Activated CD4-positive, alpha-beta T cell treated with anti-CD3 and anti-CD28 coated beads, Interleukin-2, amount 50 U/mL, for 1 hour (primary cell): ENCODE measurements around the gene DDIAS.
"Not testable (repeated sequence)": the region's sequence is repeated elsewhere in the genome, so short reads cannot be mapped to it uniquely, and the experiment has no call there.

Source experiments
- DNase-seq: peaks from one replicate; pipeline ENCODE4 v3.0.0-alpha.2; 2020

The DDIAS gene

DNA sequence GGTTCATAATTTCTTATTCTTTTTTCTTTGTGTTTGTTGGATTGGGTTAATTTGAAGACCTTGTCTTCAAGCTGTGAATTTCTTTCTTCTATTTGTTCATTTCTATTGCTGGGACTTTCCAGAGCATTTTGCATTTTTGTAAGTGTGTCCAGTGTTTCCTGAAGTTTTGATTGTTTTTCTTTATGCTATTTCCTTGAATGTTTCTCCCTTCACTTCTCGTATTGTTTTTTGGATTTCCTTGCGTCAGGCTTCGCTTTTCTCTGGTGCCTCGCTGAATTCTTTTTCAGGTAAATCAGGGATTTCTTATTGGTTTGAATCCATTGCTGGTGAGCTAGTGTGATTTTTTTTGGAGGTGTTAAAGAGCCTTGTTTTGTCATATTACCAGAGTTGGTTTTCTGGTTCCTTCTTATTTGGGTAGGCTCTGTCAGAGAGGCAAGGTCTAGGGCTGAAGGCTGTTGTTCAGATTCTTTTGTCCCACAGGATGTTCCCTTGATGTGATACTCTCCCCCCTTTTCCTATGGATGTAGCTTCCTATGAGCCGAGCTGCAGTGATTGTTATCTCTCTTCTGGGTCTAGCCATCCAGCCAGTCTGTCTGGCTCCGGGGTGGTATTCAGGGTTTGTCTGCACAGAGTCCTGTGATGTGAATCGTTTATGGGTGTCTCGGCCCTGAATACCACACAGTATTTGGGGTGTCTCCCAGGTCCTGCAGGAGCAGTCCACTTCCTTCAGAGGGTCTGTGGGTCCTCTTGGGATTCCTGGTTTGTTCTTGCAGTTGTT, 21.0 kb downstream of the DDIAS start:
- DNase-seq = not testable (repeated sequence)

DNA sequence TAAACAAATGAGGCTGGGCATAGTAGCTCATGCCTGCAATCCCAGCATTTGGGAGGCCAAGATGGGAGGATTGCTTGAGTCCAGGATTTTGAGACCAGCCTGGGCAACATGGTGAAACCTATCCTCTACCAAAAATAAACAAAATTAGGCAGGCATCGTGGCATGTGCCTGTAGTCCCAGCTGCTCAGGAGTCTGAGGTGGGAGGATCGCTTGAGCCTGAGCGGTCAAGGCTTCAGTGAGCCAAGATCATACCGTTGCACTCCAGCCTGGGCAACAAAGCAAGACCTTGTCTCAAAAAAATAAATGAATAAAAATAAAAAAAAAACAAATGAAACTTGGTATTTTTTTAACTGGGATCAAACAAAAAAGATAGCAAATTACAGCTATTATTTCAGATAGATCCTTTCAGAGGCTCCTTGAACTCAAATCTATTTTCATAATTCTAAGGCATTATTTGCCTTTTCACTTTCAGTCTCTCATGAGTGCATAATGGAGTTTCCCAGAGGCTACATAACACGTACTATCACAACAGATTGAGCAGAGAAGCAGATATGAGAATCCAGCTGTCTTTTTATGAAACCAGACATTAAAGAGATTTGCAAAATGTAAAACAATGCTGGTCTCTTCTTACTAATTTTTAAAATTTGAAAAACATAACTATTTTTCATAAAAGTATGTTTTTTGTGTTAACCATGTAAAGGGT, 23.1 kb downstream of the DDIAS start:
- no peak for DNase-seq

DNA sequence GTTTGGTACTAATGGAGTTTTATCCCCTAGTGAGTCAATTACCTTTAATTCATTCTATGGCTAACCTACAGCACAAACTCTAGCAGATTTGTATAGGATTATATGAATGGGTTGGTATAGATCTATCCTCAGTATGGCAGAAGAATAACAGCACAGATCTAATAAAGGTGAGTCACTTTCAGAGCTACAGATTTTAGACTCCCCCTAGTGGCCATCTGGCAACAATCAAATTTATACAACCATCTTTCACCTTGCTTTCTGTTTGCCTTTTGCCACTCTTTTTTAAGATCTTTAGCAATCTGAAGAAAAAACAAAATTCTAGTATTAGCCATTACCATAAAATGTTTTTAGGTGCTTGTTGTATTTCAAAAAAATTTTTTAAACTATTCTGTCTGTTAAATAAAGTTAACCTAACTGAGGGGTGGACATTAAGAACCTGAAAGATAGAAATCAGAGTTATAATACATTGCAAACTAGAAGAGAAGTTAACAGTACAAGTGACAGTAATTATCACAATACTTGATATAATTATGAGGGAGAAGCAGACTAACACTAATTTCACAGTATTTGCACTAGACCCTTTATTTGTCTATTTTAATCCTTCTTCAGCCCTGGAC, 25.8 kb downstream of the DDIAS start:
- peak; percentile 6 for DNase-seq

DNA sequence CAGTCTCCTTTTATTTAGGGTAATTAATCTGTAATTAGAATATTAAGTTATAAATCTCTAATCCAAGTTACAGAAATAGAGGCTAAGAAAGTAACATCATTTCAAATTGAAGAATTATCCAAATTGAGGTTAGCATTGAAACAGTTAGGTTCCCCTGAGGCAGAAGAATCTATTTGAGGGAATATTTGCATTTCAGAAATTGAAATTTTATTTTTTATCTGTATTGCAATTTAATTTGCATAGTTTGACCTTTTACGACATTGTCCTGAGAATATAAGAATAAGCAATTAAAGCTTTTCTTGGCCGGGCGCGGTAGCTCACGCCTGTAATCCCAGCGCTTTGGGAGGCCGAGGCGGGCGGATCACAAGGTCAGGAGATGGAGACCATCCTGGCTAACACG, 27.6 kb downstream of the DDIAS start:
- no peak for DNase-seq

DNA sequence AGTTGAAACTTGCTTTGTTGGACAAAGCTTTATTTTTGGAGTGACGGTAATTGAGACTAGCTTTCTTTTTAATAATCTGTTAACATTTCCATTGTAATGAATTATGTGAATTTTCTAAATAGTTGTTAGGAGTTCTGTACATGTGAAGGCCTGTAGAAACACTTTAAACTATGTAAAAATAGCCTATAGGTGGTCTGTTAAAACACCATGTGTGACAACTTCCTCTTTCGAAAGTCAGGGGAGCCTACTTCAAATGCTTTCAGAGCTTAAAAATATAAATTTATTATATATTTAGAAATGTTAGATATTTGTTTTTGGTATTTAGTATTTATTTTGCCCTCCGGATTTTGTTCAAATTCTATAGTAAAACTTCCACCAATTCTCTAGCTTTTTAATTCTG, 28.7 kb downstream of the DDIAS start:
- DNase-seq = no peak

DNA sequence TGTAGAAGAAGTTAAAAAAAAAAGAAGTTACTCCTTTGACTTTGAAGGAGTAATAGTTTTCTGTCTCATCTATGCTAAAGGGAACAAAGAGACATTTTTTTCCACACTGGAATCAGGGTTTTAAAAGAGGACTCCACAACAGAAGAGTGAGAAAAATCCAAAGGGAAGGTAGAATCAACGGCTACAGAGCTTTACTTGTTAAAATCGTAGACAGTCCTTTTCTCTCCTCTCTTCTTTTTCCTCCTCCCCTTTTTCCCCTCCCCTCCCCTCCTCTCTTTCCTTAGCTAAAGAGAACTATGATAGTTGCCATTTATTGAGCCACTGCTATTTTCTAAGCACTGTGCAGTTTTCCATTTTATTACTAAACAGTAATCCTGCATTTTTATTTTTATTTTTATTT, 29.2 kb downstream of the DDIAS start:
- no peak for DNase-seq

DNA sequence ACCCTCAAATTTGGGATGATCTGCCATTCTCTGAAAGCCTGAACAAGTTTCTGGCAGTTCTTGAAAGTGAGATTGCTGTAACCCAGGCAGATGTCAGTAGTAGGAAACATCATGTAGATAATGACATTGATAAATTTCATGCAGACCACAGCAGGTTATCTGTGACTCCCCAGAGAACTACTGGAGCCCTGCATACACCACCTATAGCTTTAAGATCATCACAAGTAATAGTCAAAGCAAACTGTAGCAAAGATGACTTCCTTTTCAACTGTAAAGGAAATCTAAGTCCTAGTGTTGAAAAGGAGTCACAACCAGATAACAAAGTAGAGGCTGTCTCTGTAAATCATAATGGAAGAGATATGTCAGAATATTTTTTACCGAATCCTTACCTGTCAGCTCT, 31.0 kb downstream of the DDIAS start:
- no peak for DNase-seq

DNA sequence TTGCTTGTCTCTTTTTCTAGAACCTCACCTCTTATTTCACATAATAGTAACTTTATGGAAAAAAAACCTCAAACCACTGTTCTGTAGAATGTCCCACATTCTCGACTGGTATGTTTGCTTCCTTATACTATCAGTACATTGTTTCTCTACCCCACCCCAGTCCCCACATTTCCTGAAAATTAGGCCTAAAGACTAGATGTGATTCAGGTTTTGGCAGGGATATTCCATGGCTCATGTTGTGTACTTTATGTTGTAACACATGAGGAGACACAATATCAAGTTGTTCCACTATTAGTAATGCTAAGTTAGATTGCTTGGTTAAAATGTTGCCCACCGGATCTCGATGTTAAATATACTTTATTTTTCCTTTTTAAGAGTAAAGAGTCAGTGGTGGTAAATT, 34.7 kb downstream of the DDIAS start:
- no peak for DNase-seq

DNA sequence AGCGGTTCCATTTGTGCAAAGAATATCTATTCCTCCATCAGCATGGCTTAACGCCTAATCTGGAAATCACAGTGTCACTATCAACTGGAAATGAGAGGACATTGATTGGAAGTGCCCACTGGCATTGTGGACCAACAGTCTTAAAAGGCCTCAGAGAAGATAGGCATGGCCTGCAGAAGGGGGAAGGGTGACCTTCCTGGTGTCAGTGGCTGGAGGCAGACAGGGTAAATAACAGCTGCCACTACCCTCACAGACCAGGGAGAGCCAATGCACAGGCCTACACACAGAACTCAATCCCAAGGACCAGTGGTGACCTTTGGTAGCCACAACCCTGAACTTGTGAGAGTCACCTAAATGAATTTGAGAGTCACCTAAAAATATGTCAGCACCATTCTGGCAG, 36.0 kb downstream of the DDIAS start:
- no peak for DNase-seq

DNA sequence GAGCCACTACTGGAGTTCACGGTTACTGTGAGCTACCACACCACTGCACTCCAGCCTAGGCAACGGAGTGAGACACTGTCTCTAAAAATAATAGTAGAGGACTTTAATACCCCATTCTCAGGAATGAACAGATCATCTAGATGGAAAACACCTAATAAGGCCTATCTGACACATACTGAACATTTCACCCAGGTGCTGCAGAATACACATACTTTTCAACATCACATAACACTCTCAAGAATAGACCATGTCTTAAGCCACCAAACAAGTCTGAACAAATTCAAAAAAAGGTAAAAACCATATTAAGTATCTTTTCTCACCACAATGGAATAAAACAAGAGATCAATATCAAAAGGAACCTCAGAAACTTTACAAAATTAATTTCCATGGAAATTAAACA, 37.9 kb downstream of the DDIAS start:
- DNase-seq = no peak

DNA sequence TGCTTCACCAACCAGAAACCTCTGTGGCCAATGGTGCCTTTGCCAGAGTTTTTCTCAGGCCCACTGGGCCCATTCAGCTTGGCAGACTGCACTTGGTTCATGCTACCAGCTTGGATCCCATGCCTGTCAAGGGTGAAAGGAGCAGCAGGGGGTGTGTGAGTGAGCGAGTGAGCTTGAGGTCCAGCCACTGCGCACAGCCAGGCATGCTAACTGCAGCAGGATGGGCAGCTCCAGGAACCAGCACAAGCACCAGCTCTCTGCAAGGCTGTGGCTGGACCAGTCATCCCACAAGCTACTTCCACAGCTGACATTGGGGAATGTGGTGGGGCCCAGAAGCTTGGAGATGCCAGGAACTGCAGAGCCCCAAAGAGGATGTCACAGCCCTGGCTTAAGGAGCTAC, 40.8 kb downstream of the DDIAS start:
- no peak for DNase-seq

DNA sequence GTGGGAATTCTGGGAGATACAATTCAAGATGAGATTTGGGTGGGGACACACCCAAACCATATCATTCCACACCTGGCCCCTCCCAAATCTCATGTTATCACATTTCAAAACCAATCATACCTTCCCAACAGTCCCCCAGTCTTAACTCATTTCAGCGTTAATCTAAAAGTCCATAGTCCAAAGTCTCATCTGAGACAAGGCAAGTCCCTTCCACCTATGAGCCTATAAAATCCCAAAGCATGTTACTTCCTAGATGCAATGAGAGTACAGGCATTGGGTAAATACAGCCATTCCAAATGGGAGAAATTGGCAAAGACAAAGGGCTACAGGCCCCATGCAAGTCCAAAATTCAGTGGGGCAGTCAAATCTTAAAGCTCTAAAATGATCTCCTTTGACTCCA, 41.9 kb downstream of the DDIAS start:
- not testable (repeated sequence) for DNase-seq

DNA sequence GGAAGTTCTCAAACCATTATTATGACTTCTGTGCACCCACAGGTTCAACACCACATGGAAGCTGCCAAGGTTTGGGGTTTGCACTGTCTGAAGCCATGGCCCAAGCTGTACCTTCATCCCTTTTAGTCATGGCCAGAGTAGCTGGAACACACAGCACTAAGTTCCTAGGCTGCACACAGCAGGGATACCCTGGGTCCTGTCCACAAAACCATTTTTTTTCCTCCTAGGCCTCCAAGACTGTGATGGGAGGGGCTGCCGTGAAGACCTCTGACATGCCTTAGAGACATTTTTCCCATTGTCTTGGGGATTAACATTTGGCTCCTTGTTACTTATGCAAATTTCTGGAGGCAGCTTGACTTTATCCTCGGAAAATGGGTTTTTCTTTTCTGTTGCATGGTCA, 42.7 kb downstream of the DDIAS start:
- no peak for DNase-seq

DNA sequence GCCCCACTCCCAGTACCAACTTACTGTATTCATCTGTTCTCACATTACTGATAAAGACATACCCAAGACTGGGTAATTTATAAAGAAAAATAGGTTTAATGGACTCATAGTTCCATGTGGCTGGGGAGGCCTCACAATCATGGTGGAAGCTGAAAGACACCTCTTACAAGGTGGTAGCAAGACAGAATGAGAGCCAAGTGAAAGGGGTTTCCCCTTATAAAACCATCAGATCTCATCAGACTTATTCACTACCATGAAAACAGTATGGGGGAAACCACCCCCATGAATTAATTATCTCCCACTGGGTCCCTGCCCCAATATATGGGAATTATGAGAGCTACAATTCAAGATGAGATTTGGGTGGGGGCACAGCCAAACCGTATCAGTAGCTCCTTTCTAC, 43.5 kb downstream of the DDIAS start:
- DNase-seq = not testable (repeated sequence)

DNA sequence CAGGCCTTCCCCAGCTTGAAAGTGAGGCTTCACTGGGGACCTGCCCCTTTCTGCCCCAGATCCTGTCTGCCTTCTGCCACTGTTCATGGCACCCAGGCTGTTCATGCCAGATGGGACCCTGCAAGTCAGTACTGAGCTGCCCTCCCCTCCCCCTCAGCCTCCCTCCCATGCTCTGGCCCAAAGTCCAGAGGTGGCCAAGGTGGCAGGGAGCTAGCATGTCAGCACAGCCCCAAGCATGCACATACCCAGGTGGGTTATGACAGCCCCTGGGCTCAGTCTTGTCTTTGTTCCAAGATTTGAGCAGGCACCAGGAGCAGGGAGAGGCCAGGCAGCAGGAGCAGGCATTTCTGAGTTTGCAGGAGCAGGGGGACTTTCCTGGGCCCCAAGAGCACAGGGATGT, 44.1 kb downstream of the DDIAS start:
- DNase-seq = no peak

DNA sequence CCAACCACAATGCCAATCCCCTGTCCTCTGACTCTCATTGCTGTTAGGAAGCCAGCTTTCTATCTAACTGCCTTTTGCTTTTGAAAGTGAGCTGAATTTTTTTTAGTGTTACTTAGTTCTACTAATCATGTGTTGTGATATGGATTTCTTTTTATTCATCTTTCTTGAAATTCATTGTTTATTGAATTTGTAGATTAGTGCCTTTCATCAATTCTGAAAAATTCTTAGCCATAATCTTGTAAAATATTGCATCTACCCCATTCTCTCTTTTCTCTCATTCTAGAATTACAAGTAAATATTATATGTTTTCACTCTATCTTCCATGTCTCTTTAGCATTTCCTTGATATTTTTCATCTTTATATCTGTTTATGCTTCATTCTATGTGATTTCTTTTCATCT, 47.8 kb downstream of the DDIAS start:
- DNase-seq = no peak

DNA sequence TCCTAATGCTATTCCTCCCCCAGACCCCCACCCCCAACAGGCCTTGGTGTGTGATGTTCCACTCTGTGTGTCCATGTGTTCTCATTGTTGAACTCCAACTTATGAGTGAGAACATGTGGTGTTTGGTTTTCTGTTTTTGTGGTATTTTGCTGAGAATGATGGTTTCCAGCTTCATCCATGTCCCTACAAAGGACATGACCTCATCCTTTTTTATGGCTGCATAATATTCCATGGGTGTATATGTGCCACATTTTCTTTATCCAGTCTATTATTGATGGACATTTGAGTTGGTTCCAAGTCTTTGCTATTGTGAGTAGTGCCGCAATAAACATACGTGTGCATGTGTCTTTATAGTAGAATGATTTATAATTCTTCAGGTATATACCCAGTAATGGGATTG, 49.0 kb downstream of the DDIAS start:
- not testable (repeated sequence) for DNase-seq

DNA sequence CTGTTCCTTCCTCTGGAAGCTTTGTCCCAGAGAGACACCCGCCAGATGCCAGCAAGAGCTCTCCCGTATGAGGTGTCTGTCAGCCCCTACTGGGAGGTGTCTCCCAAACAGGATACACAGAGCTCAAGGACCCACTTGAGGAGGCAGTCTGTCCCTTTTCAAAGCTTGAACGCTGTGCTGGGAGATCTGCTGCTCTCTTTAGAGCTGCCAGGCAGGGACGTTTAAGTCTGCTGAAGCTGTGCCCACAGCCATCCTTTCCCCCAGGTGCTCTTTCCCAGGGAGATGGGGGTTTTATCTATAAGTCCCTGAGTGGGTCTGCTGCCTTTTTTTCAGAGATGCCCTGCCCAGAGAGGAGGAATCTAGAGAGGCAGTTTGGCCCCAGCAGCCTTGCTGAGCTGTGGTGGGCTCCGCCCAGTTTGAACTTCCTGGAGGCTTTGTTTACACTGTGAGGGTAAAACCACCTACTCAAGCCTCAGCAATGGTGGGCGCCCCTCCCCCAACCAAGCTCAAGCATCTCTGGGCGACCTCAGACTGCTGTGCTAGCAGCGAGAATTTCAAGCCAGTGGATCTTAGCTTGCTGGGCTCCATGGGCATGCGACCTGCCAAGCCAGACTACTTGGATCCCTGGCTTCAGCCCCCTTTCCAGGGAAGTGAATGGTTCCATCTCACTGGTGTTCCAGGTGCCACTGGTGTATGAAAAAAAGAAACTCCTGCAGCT, 54.4 kb downstream of the DDIAS start:
- peak; percentile 73 for DNase-seq

DNA sequence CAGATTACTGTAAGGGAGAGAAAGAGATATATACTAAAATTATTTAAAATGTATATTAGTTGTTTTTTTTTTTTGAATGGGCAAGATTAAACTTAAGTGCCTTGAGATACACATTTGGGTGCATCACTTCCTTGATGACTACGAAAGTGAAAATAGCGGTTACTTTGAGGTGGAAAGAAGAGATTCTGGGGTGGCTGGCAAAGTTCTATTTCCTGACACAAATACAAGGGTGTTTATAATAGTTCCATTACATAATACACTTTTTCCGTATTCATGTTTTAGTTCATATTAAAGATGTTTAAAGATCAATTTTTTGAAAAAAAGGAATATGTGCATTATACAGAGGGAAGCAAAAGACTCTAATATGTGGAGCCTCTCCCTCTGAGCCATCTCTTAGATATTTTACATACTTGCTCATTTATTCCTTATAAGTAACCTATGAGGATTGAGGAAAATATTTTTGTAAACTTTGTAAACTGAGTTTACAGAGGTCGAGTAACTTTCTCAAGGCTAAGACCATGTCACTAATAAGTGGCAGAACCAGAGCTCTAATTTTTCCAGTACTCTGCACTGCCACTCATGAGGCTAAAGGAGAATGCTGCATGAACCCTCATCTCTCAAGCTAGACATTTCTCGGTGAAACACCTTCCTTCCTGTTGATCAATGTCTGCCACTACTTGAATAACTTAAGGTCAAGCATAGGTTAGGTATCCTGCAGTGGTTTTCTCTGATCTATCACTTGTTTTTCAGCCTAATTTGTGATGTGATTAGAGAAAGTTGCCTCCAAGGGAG, 58.6 kb downstream of the DDIAS start:
- peak; percentile 21 for DNase-seq

DNA sequence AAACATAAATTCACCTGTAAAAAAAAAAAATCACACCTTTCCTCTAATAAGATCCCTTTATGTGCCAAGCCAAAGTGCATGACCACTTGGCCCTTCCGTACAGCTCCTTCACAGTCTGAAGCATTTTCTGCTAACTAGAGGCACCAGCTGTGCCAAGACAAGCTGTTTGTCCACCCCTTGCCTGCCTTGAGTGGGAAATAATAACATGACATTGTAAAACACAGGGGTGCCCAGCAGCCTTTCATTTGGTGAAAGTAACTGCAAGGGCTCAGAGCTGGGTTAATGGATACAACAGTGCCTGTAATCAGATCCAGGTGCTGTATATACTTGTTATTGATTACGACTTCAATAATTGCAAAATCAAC, 59.2 kb downstream of the DDIAS start:
- no peak for DNase-seq

DNA sequence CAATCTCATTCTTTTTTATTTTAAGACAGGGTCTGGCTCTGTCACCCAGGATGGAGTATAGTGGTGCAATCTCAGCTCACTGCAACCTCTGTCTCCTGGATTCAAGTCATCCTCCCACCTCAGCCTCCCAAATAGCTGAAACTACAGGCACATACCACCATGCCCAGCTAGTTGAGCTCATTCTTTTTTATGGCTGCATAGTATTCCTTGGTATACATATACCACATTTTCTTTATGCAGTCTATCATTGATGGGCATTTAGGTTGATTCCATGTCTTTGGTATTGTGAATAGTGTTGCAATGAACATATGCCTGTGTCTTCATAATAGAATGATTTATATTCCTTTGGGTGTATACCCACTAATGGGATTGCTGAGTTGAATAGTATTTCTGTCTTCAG, 60.5 kb downstream of the DDIAS start:
- not testable (repeated sequence) for DNase-seq

DNA sequence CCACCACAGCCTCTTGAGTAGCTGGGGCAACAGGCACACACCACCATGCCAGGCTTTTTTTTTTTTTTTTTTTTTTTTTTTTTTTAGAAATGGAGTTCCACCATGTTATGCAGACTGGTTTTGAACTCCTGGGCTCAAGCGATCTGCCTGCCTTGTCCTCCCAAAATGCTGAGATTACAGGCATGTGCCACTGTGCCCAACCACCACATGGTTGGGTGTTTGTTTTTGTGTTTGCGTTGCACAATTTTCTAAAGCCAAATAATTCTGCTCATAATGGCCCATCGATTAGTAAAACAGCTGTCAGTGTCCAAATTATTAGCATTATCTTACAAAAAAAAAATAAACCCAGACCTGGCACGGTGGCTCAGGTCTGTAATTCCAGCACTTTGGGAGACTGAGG, 65.8 kb downstream of the DDIAS start:
- DNase-seq = no peak

DNA sequence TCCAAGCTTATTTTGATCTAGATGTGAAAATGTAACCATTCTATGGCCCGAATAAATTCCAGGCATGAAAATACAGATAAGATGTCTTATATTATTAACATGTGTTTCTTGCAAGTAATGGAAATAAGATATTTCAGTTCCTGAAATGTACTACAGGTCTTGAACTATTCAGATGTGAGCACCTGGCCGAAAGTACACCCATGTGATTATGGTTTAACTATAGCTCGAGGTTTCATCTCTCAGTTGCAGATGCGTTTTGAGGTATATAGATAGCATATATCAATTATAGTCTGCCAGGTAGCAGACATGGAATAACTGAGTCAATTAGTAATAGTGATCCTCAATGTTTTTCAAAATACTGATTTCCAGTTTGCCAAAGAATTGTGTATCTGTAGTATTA, 68.3 kb downstream of the DDIAS start:
- DNase-seq = no peak
